Spleen (tissue), 11 donors: Measurements from ENCODE around the gene HRH3. TPM values are rescaled to one million over a fixed set of nuclear protein-coding genes. Genes with fewer than 3 reads are reported as not detected.

Experiments used
- DNase-seq: peaks from one replicate; pipeline ENCODE4 v3.0.0-alpha.2; 2020
- H3K27ac ChIP-seq, 8 donors: fragments of 200-600 bp; sonication (generic) in 7 of 8; 1 replicate in 4 of 8; 2 replicates in 4 of 8; pipeline versions ENCODE4 v1.5.0 to v1.8.0; 2016 to 2021; ENCODE audit warnings: inconsistent platforms in 4 of 8, mild to moderate bottlenecking in 4 of 8, moderate library complexity in 1 of 8
- H3K27me3 ChIP-seq, 7 donors: fragments of 200-600 bp; sonication (generic) in 6 of 7; replicated peaks in 1 of 7; 1 replicate in 4 of 7; 2 replicates in 3 of 7; pipeline versions ENCODE4 v1.5.0 to v1.8.0; 2016 to 2021; ENCODE audit warnings: inconsistent platforms in 3 of 7, mild to moderate bottlenecking in 1 of 7
- H3K36me3 ChIP-seq, 6 donors: fragments of 200-600 bp; sonication (generic) in 5 of 6; 1 replicate in 4 of 6; 2 replicates in 2 of 6; pipeline versions ENCODE4 v1.5.0 to v1.8.0; 2016 to 2021; ENCODE audit warnings: inconsistent platforms in 2 of 6
- H3K4me1 ChIP-seq, 6 donors: fragments of 200-600 bp; sonication (generic) in 5 of 6; 1 replicate in 3 of 6; 2 replicates in 3 of 6; pipeline versions ENCODE4 v1.5.0 to v1.8.0; 2016 to 2021; ENCODE audit warnings: inconsistent platforms in 3 of 6
- H3K4me3 ChIP-seq, 8 donors: fragments of 200-600 bp; sonication (generic) in 7 of 8; 1 replicate in 4 of 8; 2 replicates in 4 of 8; pipeline versions ENCODE4 v1.5.0 to v1.8.0; 2016 to 2021; ENCODE audit warnings: inconsistent platforms in 4 of 8, mild to moderate bottlenecking in 4 of 8, moderate library complexity in 2 of 8
- H3K9me3 ChIP-seq, 8 donors: fragments of 200-600 bp; sonication (generic) in 7 of 8; 1 replicate in 4 of 8; 2 replicates in 4 of 8; pipeline versions ENCODE4 v1.5.0 to v1.8.0; 2016 to 2021; ENCODE audit warnings: inconsistent platforms in 4 of 8
- POLR2A ChIP-seq, 3 donors: fragments of 450-650 bp; IDR thresholded peaks; one replicate each; pipeline ENCODE4 v1.5.1; 2017; ENCODE audit warnings: antibody characterized with exemption in 3 of 3, mild to moderate bottlenecking in 1 of 3
- POLR2AphosphoS5 ChIP-seq, 3 donors: sonication (generic); formaldehyde crosslinking; IDR thresholded peaks; one replicate each; pipeline ENCODE4 v1.5.1; 2017; ENCODE audit warnings: antibody characterized with exemption in 3 of 3
- WGBS, 5 donors: extraction: QIAGEN DNeasy Blood & Tissue Kit in 3 of 5; methylation state at CpG; one replicate each; pipeline versions ENCODE4 v1.1.5 to v1.1.7; 2013 to 2018; 5-methylcytosine and 5-hydroxymethylcytosine counted together
- intact Hi-C: fragments of 100-400 bp; cut with DNase I; formaldehyde crosslinking; loops from one replicate; pipeline ENCODE4 v1.15.0; 2023; ENCODE audit warnings: low total_unique reads
- polyA plus RNA-seq, 3 donors: library from polyadenylated mRNA; stranded (reverse); fragments of 200-250 nt; gene quantifications; one replicate each; pipeline ENCODE4 v1.2.1, GENCODE V29; 2013
- total RNA-seq, 7 donors: library from RNA; depleted of rRNA in 3 of 7; stranded (reverse); fragments of >200 nt in 3 of 7; fragmentation: NEBNext Ultra II Directional in 4 of 7; extraction: Animal tissue kit (Norgen Biotek cat#: 25700) in 4 of 7; gene quantifications; one replicate each; pipeline versions ENCODE4 v1.1.0 to v1.2.1, GENCODE V29; 2016 to 2021
- TF ChIP-seq, protein P1 (sequence below), 11 experiments: fragments of 200-600 bp in 7 of 11; fragments of 450-650 bp in 4 of 11; sonication (generic) in 4 of 11; IDR thresholded peaks in 8 of 11; conservative IDR thresholded peaks in 3 of 11; 1 replicate in 7 of 11; 2 replicates in 4 of 11; pipeline versions ENCODE4 v1.4.0 to v1.8.0; 2016 to 2021; ENCODE audit warnings: antibody characterized with exemption in 11 of 11, inconsistent platforms in 4 of 11, mild to moderate bottlenecking in 1 of 11
- donor health status: healthy with polysubstance abuse.
- donor health status: DM: no; HTN: no; CAD: no; lungs with moderate emphysema.
- donor health status: DM: no; HTN: no; CAD: no.
- donor health status: Bipolar disorder and iron deficiency.
- donor health status: healthy.
- donor health status: DM: no; HTN: no; CAD: no.
- donor health status: DM: yes; HTN: yes; CAD: no.

Gene HRH3
- total and polyA plus RNA-seq, 10 donors, result not detected

DNA sequence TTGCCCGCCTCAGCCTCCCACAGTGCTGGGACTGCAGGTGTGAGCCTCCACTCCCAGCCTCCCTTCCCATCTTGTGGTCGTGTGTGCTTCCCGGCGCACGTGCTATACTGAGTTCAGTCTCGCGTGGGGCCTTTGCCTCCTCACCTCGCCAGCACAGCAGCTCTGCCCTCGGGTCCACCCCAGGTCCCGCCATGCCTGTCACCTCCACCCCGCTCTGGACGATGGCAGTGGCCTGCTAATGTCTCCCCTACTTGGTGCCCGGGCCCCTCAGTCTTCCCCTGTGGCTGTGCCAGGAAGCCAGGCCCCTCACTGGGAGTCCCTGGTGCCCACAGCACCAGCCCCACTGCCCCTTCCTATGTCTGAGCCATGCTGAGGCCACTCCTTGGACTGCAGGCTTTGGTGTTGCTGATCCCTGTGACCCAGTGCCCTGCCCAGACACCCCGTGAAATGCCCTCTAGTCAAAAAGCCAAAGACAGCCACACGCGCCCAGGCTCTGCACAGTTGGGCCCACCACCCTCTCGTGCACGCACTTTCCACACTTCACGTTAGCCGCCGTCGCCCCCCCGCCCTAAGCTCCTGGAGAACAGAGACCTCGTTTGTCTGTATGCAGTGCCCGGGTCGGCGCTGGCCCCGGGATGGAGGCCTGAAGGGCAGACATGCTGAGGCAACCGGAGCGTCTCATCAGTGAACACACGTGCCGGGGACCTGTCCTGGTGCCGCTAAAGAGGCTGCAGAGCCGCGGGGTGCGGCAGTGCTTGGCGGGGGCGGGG is 14.3 kb downstream of the HRH3 start:
- Histone ChIP-seq H3K27me3 (peaks cover 0 to 22% (median 12%) of the 10 kb centered on the region in 7 donors), H3K4me1 (peaks cover 3 to 31% (median 26%) of the 10 kb centered on the region in 6 donors), H3K4me3 (no peak overlapping the region), H3K9me3 (no peaks in the 10 kb centered on the region), H3K36me3 (peaks cover 0 to 56% (median 23%) of the 10 kb centered on the region in 6 donors), H3K27ac (no peak overlapping the region)
- DNase-seq, result peak; percentile 72
- 92 to 96% (median 95%) methylated on average over 37 to 38 of the region's 38 CpGs for WGBS, 5 donors
- TF ChIP-seq POLR2A (IDR thresholded peaks at IDR 0.05), result no peak
- TF ChIP-seq, protein P1, sequence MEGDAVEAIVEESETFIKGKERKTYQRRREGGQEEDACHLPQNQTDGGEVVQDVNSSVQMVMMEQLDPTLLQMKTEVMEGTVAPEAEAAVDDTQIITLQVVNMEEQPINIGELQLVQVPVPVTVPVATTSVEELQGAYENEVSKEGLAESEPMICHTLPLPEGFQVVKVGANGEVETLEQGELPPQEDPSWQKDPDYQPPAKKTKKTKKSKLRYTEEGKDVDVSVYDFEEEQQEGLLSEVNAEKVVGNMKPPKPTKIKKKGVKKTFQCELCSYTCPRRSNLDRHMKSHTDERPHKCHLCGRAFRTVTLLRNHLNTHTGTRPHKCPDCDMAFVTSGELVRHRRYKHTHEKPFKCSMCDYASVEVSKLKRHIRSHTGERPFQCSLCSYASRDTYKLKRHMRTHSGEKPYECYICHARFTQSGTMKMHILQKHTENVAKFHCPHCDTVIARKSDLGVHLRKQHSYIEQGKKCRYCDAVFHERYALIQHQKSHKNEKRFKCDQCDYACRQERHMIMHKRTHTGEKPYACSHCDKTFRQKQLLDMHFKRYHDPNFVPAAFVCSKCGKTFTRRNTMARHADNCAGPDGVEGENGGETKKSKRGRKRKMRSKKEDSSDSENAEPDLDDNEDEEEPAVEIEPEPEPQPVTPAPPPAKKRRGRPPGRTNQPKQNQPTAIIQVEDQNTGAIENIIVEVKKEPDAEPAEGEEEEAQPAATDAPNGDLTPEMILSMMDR (IDR thresholded peaks at IDR 0.05 in 8 of 11, conservative IDR thresholded peaks at IDR 0.05 in 3 of 11), result no peak
- peak in 1 of 3 donors; percentile 19 for TF ChIP-seq POLR2AphosphoS5 (IDR thresholded peaks at IDR 0.05)
- intact Hi-C loops, result no loop called here

DNA sequence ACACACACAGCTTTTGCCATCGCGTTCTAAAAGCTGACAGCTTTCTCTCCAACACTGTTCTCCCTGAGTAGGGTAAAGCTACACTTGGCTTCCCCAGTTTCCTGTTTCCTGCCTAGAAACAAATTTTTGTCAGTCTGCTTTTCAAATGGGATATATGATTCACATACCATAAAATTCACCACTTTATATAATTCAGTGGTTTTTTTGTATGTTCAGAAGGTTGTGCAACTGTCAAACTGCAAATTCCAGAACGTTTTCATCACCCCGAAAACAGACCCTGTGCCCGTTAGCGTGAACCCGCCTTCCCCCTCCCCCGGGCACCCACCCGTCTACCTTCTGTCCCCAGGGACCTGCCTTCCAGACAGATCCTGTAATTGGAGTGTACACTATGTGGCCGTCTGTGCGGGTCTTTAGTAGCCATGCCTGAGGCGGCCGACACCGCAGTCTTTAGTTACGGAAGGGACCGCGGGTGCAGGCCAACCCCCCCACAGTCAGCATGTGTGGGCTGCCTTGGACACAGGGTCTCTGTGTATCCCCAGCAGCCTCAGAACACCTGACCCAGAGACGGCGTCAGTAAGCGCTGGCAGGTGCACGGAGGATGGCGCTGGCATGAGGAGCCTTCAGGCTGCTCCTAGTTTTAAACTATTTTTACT is 16.6 kb downstream of the HRH3 start:
- peak; percentile 56 for DNase-seq
- no peak overlapping the region for H3K4me3 ChIP-seq
- intact Hi-C loops, result no loop called here
- peaks cover 0 to 79% (median 45%) of the 10 kb centered on the region in 6 donors for H3K36me3 ChIP-seq
- H3K9me3 ChIP-seq, result no peaks in the 10 kb centered on the region
- H3K4me1 ChIP-seq, result peaks cover 3 to 36% (median 27%) of the 10 kb centered on the region in 6 donors
- no peak overlapping the region for H3K27ac ChIP-seq
- WGBS, 5 donors, result 78 to 82% (median 79%) methylated on average over 22 of the region's 22 CpGs
- H3K27me3 ChIP-seq, result no peaks in the 10 kb centered on the region
- peak in 1 of 3 donors; percentile 24 for TF ChIP-seq POLR2AphosphoS5 (IDR thresholded peaks at IDR 0.05)
- no peak for TF ChIP-seq POLR2A (IDR thresholded peaks at IDR 0.05)

DNA sequence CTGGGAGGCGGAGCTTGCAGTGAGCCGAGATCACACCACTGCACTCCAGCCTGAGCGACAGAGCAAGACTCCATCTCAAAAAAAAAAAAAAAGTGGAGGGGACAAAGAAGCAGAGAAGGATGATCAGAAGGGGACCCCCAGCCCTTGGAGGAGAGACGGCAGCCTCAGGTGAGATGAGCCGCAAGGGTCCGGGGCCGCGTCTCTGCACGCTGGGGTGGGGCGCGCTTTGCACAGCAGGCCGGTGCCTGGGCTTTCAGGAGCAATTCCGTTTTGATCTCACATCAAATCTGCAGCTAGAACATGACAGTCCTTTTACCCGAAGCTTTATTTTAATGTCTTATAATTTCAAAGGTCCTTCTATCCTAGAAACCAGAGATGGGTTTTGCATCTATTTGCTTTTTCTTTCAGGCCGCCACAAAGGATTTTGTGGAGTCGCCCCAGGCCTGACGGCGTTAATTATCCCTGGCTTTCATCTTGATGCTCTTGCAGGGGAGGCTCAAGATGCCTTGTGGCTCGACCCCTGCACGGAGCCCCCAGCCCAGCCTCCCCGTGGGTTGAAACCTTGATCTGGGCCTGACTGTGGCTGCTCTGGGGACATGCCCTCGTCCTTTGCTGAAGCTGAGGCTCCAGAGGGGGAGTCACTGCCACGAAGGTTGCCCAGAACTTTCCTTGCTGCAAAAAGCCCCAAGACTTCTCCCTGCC is 17.3 kb downstream of the HRH3 start:
- H3K27ac ChIP-seq, result no peak overlapping the region
- TF ChIP-seq, protein P1 (IDR thresholded peaks at IDR 0.05 in 8 of 11, conservative IDR thresholded peaks at IDR 0.05 in 3 of 11), result no peak
- TF ChIP-seq POLR2AphosphoS5 (IDR thresholded peaks at IDR 0.05) (peak in 1 of 3 donors; percentile 2), POLR2A (IDR thresholded peaks at IDR 0.05) (no peak)
- WGBS, 5 donors, result 87 to 90% (median 90%) methylated on average over 23 of the region's 23 CpGs
- peak; percentile 52 for DNase-seq
- peaks cover 0 to 86% (median 52%) of the 10 kb centered on the region in 6 donors for H3K36me3 ChIP-seq
- no peaks in the 10 kb centered on the region for H3K9me3 ChIP-seq
- peaks cover 3 to 36% (median 27%) of the 10 kb centered on the region in 6 donors for H3K4me1 ChIP-seq
- no peak overlapping the region for H3K4me3 ChIP-seq
- intact Hi-C loops, result no loop called here
- no peaks in the 10 kb centered on the region for H3K27me3 ChIP-seq

DNA sequence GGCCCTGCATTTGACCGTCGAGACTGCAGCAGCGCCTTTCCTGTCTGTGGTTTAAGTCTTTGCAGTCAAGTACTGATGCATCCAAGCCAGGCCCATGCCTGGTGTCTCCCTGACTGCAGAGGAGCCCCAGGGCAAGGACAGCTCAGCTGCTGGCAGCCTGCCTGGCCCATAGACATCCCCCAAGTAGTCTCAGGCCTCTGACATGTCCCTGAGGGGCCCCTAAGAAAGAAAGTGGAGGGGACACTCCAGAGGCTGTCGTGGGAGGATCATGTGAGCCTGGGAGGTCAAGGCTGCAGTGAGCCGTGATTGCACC is 18.0 kb downstream of the HRH3 start:
- Histone ChIP-seq H3K4me3 (peak overlapping the region in 1 of 8 donors; percentile 36), H3K27ac (peak overlapping the region in 3 of 8 donors; percentile 11 to 56 (median 17)), H3K4me1 (peaks cover 3 to 36% (median 27%) of the 10 kb centered on the region in 6 donors), H3K27me3 (no peaks in the 10 kb centered on the region), H3K9me3 (no peaks in the 10 kb centered on the region), H3K36me3 (peaks cover 0 to 86% (median 58%) of the 10 kb centered on the region in 6 donors)
- peak; percentile 65 for DNase-seq
- TF ChIP-seq POLR2AphosphoS5 (IDR thresholded peaks at IDR 0.05), result no peak
- TF ChIP-seq POLR2A (IDR thresholded peaks at IDR 0.05), result no peak
- TF ChIP-seq, protein P1 (IDR thresholded peaks at IDR 0.05 in 8 of 11, conservative IDR thresholded peaks at IDR 0.05 in 3 of 11), result no peak
- WGBS, 5 donors, result 51 to 75% (median 61%) methylated on average over 2 to 5 of the region's 5 CpGs
- intact Hi-C loops, result no loop called here
